SK-N-SH (cell line): Measurements from ENCODE around the gene HOXB9.

Experiments
- CTCF ChIP-seq: fragments of 200-600 bp; sonication (generic); IDR thresholded peaks from 2 replicates; pipeline ENCODE4 v1.6.1; 2017; ENCODE audit warnings: antibody characterized with exemption, mild to moderate bottlenecking, moderate library complexity
- FOSL2 ChIP-seq: IDR thresholded peaks from 2 replicates; pipeline ENCODE4 v1.4.0; 2012; ENCODE audit warnings: low read depth, mild to moderate bottlenecking, moderate library complexity, borderline replicate concordance
- GABPA ChIP-seq: IDR thresholded peaks from 2 replicates; pipeline ENCODE4 v1.4.0; 2012; ENCODE audit warnings: low read depth, mild to moderate bottlenecking
- GATA2 ChIP-seq: sonication (generic); formaldehyde crosslinking; IDR thresholded peaks from 2 replicates; pipeline ENCODE4 v1.5.0; 2020; ENCODE audit warnings: mild to moderate bottlenecking, missing genetic modification reagents
- MXI1 ChIP-seq: IDR thresholded peaks from 2 replicates; pipeline ENCODE4 v1.6.1; 2012; ENCODE audit warnings: mild to moderate bottlenecking, low read depth, low read length, improper control_type of control experiment
- TEAD4 ChIP-seq: IDR thresholded peaks from 2 replicates; pipeline ENCODE4 v1.4.0; 2012; ENCODE audit warnings: mild to moderate bottlenecking, borderline replicate concordance; ENCODE audit not compliant: insufficient read depth
- TF ChIP-seq, protein P1 (sequence below): IDR thresholded peaks from 2 replicates; pipeline ENCODE4 v1.4.0; 2012; ENCODE audit warnings: low read depth, borderline replicate concordance

GRCh38 chr17:48636177-48637018, 10.2 kb upstream of the HOXB9 start:
- TF ChIP-seq, protein P1, sequence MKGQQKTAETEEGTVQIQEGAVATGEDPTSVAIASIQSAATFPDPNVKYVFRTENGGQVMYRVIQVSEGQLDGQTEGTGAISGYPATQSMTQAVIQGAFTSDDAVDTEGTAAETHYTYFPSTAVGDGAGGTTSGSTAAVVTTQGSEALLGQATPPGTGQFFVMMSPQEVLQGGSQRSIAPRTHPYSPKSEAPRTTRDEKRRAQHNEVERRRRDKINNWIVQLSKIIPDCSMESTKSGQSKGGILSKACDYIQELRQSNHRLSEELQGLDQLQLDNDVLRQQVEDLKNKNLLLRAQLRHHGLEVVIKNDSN: no peak
- TF ChIP-seq GABPA (no peak), CTCF (peak; percentile 69), TEAD4 (no peak), MXI1 (no peak), GATA2 (CRISPR knock-in tag) (no peak), FOSL2 (no peak)
